ENCODE results near the gene IFT43.

GRCh38 chr14:76131071-76131965, 145.8 kb downstream of the IFT43 start:
- TF ChIP-seq USF1 (CRISPR knock-in tag; IDR thresholded peaks at IDR 0.05) (no peak), CTCF (IDR thresholded peaks at IDR 0.05) (no peak), NR1H2 (CRISPR knock-in tag; IDR thresholded peaks at IDR 0.05) (no peak), ATF1 (CRISPR knock-in tag; IDR thresholded peaks at IDR 0.05) (no peak), STAT6 (CRISPR knock-in tag; conservative IDR thresholded peaks at IDR 0.05; ENCODE audit: low read depth) (no peak), FOXP4 (CRISPR knock-in tag; IDR thresholded peaks at IDR 0.05) (no peak), SMAD4 (CRISPR knock-in tag; IDR thresholded peaks at IDR 0.05) (no peak), PREB (CRISPR knock-in tag; IDR thresholded peaks at IDR 0.05; ENCODE audit: borderline replicate concordance) (no peak)
